LNCAP (cell line): Measurements from ENCODE around the gene SERPING1.

ENCODE experiments used
- TF ChIP-seq, protein P1 (sequence below): fragments of 450-650 bp; IDR thresholded peaks from 2 replicates; pipeline ENCODE4 v1.5.1; 2017; ENCODE audit warnings: mild to moderate bottlenecking

SERPING1 gene

DNA sequence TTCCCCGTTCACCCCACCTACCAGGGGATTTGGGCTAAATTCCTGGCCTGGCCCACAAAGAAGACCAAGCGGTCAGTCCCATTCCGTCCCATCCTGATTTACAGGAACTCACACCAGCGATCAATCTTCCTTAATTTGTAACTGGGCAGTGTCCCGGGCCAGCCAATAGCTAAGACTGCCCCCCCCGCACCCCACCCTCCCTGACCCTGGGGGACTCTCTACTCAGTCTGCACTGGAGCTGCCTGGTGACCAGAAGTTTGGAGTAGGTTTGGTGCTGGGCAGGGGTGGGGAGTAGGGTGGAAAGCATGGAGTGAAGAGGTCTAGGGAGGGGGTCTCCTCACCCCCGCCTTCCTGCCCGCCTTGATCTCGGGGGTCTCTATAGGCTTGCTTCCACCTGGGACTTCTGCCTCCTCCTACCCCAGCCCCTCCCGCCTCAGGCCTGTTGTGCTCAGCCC lies at the start of gene SERPING1:
Gene SERPING1 (plus strand): TSS at position 225 of the 455 bp plus-strand sequence. CDS start 586 bp downstream, outside the sequence.
- TF ChIP-seq, protein P1, sequence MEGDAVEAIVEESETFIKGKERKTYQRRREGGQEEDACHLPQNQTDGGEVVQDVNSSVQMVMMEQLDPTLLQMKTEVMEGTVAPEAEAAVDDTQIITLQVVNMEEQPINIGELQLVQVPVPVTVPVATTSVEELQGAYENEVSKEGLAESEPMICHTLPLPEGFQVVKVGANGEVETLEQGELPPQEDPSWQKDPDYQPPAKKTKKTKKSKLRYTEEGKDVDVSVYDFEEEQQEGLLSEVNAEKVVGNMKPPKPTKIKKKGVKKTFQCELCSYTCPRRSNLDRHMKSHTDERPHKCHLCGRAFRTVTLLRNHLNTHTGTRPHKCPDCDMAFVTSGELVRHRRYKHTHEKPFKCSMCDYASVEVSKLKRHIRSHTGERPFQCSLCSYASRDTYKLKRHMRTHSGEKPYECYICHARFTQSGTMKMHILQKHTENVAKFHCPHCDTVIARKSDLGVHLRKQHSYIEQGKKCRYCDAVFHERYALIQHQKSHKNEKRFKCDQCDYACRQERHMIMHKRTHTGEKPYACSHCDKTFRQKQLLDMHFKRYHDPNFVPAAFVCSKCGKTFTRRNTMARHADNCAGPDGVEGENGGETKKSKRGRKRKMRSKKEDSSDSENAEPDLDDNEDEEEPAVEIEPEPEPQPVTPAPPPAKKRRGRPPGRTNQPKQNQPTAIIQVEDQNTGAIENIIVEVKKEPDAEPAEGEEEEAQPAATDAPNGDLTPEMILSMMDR, result no peak

DNA sequence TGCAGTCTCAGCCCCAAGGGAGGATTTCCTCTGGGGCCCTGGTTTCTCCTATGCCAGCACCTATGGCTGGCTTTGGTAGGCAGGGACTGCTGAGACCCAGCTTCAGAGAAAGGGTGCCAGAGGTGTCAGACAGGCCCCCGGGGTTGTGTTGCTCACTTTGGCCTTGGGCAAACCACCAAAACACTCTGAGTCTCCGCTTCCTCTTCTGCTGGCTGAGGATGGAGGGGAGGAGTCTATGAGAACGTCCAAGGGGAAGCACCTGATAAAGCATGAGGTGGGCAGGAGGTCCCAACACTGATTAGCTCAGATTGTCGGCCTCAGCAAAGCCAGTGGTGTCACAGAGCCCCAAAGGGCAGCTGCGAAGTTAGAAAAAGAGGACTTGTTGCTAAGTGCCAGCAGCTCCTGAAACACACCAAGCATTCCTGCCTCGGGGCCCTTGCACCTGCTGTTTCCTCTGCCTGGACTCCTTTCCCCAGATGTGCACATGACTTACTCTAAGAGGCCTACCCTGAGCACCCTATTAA lies 49.6 kb upstream of the SERPING1 start:
- TF ChIP-seq, protein P1, result no peak

DNA sequence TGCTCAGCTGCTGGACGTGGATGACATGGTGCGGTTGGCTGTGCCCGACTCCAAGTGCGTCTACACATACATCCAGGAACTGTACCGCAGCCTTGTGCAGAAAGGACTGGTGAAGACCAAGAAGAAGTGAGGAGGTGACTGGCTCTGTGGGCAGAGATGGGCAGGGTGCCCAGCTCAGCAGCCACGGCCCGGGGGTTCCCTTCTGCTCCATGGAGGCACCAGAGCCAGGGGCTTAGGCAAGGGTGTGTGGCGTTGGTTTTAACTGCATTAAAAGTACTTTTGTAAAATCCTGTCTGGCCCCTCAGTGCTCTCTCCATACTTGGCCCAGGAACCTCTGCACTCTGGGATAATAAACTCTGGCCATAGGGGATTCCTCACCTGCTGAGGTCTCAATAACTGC lies 47.5 kb upstream of the SERPING1 start:
- TF ChIP-seq, protein P1, result no peak

DNA sequence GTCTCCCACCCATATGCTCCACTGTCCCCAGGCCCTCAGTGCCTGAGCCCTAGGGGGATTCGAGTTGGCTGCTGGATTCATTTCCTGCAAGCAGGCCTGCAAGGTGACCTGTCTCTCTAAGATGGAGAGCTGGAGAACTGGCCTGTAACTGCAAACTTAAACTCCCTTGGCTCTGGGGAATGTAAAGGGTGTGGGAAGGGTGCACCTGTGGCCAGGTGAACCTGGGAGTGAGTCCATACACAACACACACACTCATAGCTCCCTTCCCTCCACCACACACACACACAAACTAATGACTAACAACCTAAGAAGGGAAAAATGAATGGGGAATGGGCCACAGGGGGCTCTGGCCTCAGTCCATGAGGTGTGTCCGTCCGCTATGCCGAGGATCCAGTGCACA lies 45.5 kb upstream of the SERPING1 start:
- TF ChIP-seq, protein P1, result no peak

DNA sequence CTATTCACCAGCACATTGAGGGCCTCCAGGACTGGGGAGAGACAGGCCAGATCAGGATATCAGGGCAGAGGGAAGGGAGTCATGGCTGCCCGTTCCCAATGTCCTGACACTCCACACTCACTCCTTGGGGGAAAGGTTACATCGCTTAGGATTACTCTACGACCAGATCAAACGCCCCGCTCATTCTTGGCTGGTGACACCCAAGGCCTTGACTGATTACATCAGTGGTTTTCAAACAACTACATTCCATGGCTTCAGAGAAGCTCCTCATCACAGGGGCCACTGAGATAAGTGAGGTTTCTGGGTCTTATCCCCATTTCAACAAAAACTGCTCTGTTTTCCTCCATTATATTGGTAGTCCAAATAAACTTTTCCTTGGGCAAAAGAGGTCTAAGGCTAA lies 45.0 kb upstream of the SERPING1 start:
- TF ChIP-seq, protein P1, result no peak

DNA sequence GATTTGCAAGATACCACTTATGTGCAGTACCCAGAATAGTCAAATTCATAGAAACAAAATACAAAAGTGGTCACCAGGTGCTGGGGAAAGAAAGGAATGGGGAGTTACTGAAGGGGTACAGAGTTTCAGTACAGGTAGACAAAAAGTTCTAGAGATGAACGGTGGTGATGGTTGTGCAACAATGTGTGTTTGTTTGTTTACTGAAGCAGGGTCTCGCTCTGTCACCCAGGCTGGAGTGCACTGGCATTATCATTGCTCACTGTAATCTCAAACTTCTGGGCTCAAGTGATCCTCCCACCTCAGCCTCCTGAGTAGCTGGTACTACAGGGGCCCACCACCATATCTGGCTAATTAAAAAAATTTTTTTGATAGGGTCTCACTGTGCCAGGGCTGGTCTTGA lies 42.1 kb upstream of the SERPING1 start:
- TF ChIP-seq, protein P1, result no peak

DNA sequence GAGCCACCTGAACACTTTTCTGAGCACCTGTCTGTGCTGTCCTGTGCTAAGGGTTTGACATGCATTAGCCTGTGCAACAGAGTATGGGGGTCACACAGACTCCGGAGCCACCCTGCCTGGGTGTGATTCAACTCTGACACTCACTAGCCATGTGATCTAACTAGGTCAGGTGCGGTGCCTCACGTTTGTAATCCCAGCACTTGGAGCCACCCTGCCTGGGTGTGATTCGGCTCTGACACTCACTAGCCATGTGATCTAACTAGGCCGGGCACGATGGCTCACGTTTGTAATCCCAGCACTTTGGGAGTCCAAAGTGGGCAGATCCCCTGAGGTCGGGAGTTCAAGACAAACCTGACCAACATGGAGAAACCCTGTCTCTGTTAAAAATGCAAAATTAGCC lies 41.4 kb upstream of the SERPING1 start:
- TF ChIP-seq, protein P1, result no peak

DNA sequence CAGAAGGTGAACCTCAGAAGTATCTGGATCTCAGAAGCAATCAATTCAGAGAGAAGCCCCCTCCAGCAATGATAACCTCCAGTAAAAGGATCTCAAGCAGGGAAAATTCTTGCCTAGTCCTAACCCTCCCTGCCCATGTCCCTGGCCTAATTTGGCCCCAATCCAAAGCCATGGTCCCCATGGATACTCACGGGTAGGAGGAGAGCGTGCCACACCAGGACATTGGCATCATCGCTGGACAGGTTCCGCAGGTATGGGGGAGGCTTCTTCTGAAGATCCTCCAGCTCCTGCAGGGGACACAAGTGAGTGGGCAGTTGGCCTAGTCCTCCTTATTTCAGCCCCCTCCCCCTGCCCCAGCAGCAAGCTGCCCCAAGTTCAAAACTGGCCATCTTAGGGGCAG lies 37.3 kb upstream of the SERPING1 start:
- TF ChIP-seq, protein P1, result no peak
